ENCODE results near the gene COPZ1. TPM values are rescaled to one million over a fixed set of nuclear protein-coding genes. Genes with fewer than 3 reads are reported as not detected.

COPZ1 gene, protein sequence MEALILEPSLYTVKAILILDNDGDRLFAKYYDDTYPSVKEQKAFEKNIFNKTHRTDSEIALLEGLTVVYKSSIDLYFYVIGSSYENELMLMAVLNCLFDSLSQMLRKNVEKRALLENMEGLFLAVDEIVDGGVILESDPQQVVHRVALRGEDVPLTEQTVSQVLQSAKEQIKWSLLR
- total RNA-seq = 10 to 100 TPM; 66.3 to 83.6 (median 79.7) TPM
- 112 TPM for total RNA-seq (2013)

DNA sequence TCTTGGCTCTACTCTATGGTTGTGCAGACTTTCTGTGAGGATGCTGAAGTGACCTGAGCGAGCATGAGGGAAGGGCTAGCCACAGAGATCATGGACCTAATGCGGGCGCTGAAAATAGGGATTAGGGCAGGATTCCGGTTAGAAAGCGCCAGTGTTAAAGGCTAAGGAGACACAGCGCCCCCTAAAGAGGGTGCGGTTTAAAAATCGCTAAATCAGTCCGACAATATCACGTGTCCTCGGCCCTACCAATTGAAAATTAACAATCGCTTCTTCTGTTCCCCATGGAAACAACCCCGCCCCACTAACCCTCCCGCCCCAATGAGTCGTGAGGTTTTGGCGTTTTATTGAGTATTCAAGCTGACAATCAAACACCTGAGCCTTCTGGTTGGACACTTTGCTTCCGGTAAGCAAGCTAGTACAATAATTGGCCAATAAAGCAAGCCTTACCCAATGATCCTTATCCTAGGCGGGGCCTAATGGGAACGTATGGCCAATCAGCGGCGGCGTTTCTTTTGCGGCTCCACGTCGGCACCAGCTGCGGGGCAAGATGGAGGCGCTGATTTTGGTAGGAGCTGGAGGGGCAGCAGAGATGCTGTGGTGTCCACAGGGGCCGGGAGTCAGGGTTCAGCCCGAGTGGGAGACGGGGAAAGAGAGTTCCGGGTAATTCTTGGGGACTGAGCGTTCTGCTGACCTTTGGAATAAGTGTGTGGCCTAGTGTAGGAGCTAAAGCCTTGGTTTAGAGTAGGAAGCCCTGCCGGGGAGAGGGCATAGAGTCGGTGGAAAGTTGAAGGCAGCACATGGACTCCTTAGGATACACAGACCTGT, at the start of gene COPZ1:
Gene COPZ1, plus strand, starts transcription at position 515 of the 825 bp plus-strand sequence. Its CDS starts 33 bp downstream, at position 548.
- peak within 1 kb of the TSS; percentile 77 for H3K27ac ChIP-seq (ENCODE audit: low read length)
- no peaks in the 10 kb centered on the region for H3K36me3 ChIP-seq (ENCODE audit: control insufficient read depth, insufficient read depth, low read length)
- peak; percentile 93 to 98 (median 93) for ATAC-seq
- Mint-ChIP-seq H3K4me3 (peak within 1 kb of the TSS; percentile 100), H3K27ac (peak within 1 kb of the TSS; percentile 99), H3K9me3 (no peaks in the 10 kb centered on the region), H3K4me1 (peaks cover 21 to 42% of the 10 kb centered on the region in 2 donors), H3K36me3 (no peaks in the 10 kb centered on the region), H3K27me3 (ENCODE audit: low read depth in 2 of 2) (no peaks in the 10 kb centered on the region)
- under 1% methylated on average over 34 of the region's 34 CpGs for WGBS (ENCODE audit: insufficient coverage)
- H3K9me3 ChIP-seq (ENCODE audit: control insufficient read depth, insufficient read depth, low read length) = no peaks in the 10 kb centered on the region
- intact Hi-C loops (cut with micrococcal nuclease) = loop anchor here (1.0 to 2.0 kb wide), 3 partner anchors 31 to 44 kb away; partner anchors contain the start of genes CBX5 and HNRNPA1
- TF ChIP-seq, protein P1, sequence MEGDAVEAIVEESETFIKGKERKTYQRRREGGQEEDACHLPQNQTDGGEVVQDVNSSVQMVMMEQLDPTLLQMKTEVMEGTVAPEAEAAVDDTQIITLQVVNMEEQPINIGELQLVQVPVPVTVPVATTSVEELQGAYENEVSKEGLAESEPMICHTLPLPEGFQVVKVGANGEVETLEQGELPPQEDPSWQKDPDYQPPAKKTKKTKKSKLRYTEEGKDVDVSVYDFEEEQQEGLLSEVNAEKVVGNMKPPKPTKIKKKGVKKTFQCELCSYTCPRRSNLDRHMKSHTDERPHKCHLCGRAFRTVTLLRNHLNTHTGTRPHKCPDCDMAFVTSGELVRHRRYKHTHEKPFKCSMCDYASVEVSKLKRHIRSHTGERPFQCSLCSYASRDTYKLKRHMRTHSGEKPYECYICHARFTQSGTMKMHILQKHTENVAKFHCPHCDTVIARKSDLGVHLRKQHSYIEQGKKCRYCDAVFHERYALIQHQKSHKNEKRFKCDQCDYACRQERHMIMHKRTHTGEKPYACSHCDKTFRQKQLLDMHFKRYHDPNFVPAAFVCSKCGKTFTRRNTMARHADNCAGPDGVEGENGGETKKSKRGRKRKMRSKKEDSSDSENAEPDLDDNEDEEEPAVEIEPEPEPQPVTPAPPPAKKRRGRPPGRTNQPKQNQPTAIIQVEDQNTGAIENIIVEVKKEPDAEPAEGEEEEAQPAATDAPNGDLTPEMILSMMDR (IDR thresholded peaks at IDR 0.05) = peak; percentile 90
- H3K4me3 ChIP-seq (ENCODE audit: low read length) = peak within 1 kb of the TSS; percentile 65
- H3K4me1 ChIP-seq (ENCODE audit: control insufficient read depth, insufficient read depth, low read length) = peaks cover 15% of the 10 kb centered on the region
- H3K27me3 ChIP-seq (ENCODE audit: control insufficient read depth, insufficient read depth, low read length) = no peaks in the 10 kb centered on the region
- peak; percentile 89 to 97 for DNase-seq

DNA sequence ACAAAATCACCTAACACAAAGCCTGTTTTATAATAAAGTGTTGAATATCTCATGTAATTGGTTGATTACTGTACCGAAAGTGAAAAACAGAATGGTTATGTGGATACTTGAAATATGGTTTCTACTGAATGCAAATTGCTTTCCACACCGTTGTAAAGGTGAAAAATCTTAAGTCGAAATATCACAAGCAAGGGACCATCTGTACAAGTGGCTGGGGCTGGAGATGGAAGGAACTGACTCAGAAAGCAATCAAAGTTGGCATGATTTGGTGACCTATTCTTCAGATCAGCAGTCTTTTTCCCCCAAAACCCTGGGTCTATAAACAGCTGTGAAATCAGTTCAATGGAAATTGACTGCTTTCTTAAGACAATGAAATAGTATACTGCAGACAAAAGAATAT, 48.6 kb upstream of the COPZ1 start:
- Histone ChIP-seq H3K4me1 (ENCODE audit: control insufficient read depth, insufficient read depth, low read length) (peaks cover 11% of the 10 kb centered on the region), H3K27me3 (ENCODE audit: control insufficient read depth, insufficient read depth, low read length) (no peaks in the 10 kb centered on the region), H3K9me3 (ENCODE audit: control insufficient read depth, insufficient read depth, low read length) (no peaks in the 10 kb centered on the region), H3K4me3 (ENCODE audit: low read length) (no peak overlapping the region), H3K36me3 (ENCODE audit: control insufficient read depth, insufficient read depth, low read length) (peaks cover 10% of the 10 kb centered on the region), H3K27ac (ENCODE audit: low read length) (no peak overlapping the region)
- H3K27me3 Mint-ChIP-seq (ENCODE audit: low read depth in 2 of 2) = no peaks in the 10 kb centered on the region
- TF ChIP-seq, protein P1 (IDR thresholded peaks at IDR 0.05) = no peak
- DNase-seq (no peak), ATAC-seq (no peak)
- 66% methylated on average over 3 of the region's 3 CpGs for WGBS (ENCODE audit: insufficient coverage)
- peak overlapping the region in 1 of 2 donors; percentile 57 for H3K27ac Mint-ChIP-seq
- H3K4me1 Mint-ChIP-seq = peaks cover 0 to 7% of the 10 kb centered on the region in 2 donors
- H3K4me3 Mint-ChIP-seq = no peak overlapping the region
- no peaks in the 10 kb centered on the region for H3K9me3 Mint-ChIP-seq
- intact Hi-C loops (cut with micrococcal nuclease) = no loop called here
- H3K36me3 Mint-ChIP-seq = peaks cover under 1% of the 10 kb centered on the region

DNA sequence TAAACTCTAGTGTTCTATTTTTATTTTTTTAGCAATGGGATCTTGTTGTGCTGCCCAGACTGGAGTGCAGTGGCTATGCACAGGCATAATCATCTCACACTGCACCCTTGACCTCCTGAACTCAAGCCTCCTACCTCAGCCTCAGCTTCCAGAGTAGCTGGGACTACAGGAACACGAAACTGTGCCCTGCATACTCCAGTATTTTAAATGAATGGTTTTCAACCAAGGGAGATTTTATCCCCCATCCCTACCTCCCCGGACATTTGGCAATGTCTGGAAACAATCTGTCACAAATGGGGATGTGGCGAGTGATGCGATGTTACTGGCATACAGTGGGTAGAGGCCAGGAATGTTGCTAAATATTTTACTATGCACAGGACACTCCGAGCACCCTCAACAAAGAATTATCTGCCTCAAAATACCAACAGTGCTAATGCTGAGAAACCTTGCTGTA, 47.1 kb upstream of the COPZ1 start:
- 24% methylated on average over 2 of the region's 5 CpGs for WGBS (ENCODE audit: insufficient coverage)
- no peak overlapping the region for H3K4me3 ChIP-seq (ENCODE audit: low read length)

More for the DNA sequence above, 47.1 kb upstream of the COPZ1 start:
- TF ChIP-seq, protein P1 (IDR thresholded peaks at IDR 0.05) = no peak
- Mint-ChIP-seq H3K27ac (no peak overlapping the region), H3K4me1 (peaks cover 0 to 7% of the 10 kb centered on the region in 2 donors), H3K4me3 (no peak overlapping the region), H3K9me3 (no peaks in the 10 kb centered on the region), H3K27me3 (ENCODE audit: low read depth in 2 of 2) (no peaks in the 10 kb centered on the region), H3K36me3 (peaks cover 16% of the 10 kb centered on the region)
- Histone ChIP-seq H3K27ac (ENCODE audit: low read length) (no peak overlapping the region), H3K9me3 (ENCODE audit: control insufficient read depth, insufficient read depth, low read length) (no peaks in the 10 kb centered on the region), H3K36me3 (ENCODE audit: control insufficient read depth, insufficient read depth, low read length) (peaks cover 22% of the 10 kb centered on the region), H3K27me3 (ENCODE audit: control insufficient read depth, insufficient read depth, low read length) (no peaks in the 10 kb centered on the region), H3K4me1 (ENCODE audit: control insufficient read depth, insufficient read depth, low read length) (peaks cover 26% of the 10 kb centered on the region)
- no peak for ATAC-seq
- DNase-seq = no peak
- intact Hi-C loops (cut with micrococcal nuclease) = no loop called here
